ENCODE results near the gene STK11IP.

STK11IP gene

DNA sequence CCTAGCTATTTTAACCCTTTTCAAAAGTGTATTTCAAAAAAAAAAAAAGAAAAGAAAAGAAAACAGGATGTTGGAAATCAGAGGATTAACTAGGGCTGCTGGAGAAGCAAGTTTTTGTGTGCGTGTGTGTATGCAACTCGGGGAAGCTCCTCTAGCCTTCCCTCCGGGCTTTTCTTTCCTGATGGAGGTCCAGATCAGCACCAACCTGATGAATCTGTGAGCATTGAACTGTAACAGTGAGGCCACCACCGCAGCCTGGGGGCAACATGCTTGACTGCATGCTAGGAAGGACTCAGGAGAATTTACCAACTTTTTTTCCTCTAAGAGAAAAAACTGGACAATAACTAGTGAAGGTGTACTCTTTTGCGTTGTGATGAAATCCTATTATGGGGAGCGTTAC is 28.6 kb upstream of the STK11IP start:
- CTCF ChIA-PET: interaction anchor here (1.9 kb wide), 1 partner anchor 9 kb away, joined by 6 read pairs; no protein-coding TSS in a partner anchor
- POLR2A ChIA-PET: no interaction called here

DNA sequence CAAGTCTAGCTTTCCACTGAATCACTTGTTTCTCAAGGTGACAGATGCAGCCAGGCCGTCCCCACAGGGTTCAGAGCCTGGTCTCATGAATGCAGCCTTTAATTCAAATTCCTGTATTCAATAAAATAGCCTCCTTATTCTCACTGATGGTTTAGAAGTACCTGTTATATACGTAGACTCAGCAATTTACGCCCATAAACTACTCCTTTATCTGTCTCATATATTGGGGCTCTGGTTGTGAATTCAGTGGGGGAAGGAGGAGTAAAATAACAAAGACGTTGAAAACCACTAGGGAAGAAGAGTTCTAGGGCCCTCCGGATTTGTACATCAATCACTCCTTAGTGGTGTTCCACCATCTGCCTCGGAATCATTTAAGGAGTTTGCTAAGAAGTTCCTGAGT is 28.0 kb upstream of the STK11IP start:
- Histone ChIP-seq H3K9me3 (ENCODE audit: control extremely low read depth in 1 of 5, control insufficient read depth in 4 of 5, insufficient read depth in 2 of 5, low read depth in 1 of 5, low read length in 4 of 5) (no peaks in the 10 kb centered on the region), H3K27ac (ENCODE audit: insufficient read depth in 1 of 2, low read depth in 1 of 2, low read length in 2 of 2, poor library complexity in 1 of 2, severe bottlenecking in 2 of 2) (no peak overlapping the region), H3K36me3 (ENCODE audit: control insufficient read depth in 4 of 4, insufficient read depth in 4 of 4, low read length in 3 of 4) (peaks cover 0 to 28% (median 19%) of the 10 kb centered on the region in 4 experiments), H3K4me1 (ENCODE audit: control extremely low read depth in 1 of 4, control insufficient read depth in 4 of 4, insufficient read depth in 4 of 4, low read length in 3 of 4) (peaks cover 0 to 17% (median 15%) of the 10 kb centered on the region in 4 experiments), H3K4me3 (ENCODE audit: control insufficient read depth in 1 of 7, extremely low read depth in 1 of 7, insufficient read depth in 4 of 7, low read depth in 2 of 7, low read length in 6 of 7) (no peak overlapping the region), H3K27me3 (replicated peaks in 2 of 5; ENCODE audit: control insufficient read depth in 4 of 5, insufficient read depth in 5 of 5, low read length in 4 of 5) (no peaks in the 10 kb centered on the region)
- WGBS (ENCODE audit: insufficient coverage): 100% methylated on average over 2 of the region's 6 CpGs
- ChIA-PET CTCF (interaction anchor here (1.9 kb wide), 1 partner anchor 10 kb away, joined by 6 read pairs; no protein-coding TSS in a partner anchor), POLR2A (no interaction called here)
- DNase-seq: no peak

More for the DNA sequence above, 28.6 kb upstream of the STK11IP start:
- Histone ChIP-seq H3K36me3 (ENCODE audit: control insufficient read depth in 4 of 4, insufficient read depth in 4 of 4, low read length in 3 of 4) (peaks cover 0 to 32% (median 19%) of the 10 kb centered on the region in 4 experiments), H3K4me1 (ENCODE audit: control extremely low read depth in 1 of 4, control insufficient read depth in 4 of 4, insufficient read depth in 4 of 4, low read length in 3 of 4) (peaks cover 0 to 17% (median 15%) of the 10 kb centered on the region in 4 experiments), H3K27me3 (replicated peaks in 2 of 5; ENCODE audit: control insufficient read depth in 4 of 5, insufficient read depth in 5 of 5, low read length in 4 of 5) (no peaks in the 10 kb centered on the region), H3K4me3 (ENCODE audit: control insufficient read depth in 1 of 7, extremely low read depth in 1 of 7, insufficient read depth in 4 of 7, low read depth in 2 of 7, low read length in 6 of 7) (no peak overlapping the region), H3K9me3 (ENCODE audit: control extremely low read depth in 1 of 5, control insufficient read depth in 4 of 5, insufficient read depth in 2 of 5, low read depth in 1 of 5, low read length in 4 of 5) (no peaks in the 10 kb centered on the region), H3K27ac (ENCODE audit: insufficient read depth in 1 of 2, low read depth in 1 of 2, low read length in 2 of 2, poor library complexity in 1 of 2, severe bottlenecking in 2 of 2) (no peak overlapping the region)
- DNase-seq: no peak
- 100% methylated on average over 3 of the region's 6 CpGs for WGBS (ENCODE audit: insufficient coverage)

DNA sequence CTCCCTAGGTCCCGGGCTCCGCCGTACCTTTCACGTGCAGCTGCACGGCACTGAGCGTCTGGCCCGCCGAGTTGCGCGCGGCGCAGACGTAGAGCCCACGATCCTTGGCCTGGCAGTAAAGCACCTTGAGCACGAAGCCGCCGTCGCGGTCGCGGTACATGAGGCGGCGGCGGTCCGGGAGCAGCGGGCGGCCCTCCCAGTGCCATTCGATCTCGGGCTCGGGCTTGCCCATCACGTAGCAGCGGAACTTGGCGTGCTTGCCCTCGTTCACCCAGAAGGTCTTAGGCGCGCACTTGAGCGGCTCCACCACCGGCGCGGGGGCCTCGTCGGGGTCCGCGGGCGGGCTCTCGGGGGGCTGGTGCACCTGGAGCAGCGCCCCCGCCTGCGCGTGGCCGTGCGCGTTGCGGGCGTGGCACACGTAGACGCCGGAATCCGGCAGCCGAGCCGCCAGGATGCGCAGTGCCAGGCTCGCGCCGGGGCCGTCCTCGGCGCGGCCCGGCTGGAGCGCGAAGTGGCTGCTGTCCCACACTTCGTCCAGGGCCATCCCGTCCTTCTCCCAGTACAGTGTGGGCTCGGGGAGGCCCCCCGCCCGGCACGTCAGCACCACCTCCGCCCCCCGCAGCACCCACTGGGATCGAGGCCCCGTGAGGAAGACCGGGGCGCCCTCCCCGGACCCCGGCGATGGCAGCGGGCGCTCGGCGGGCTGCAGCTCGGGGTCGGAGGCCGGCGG is 27.3 kb upstream of the STK11IP start:
- peak in 2 of 3 donors; percentile 21 to 40 for DNase-seq
- CTCF ChIA-PET: interaction anchor here (0.9 to 2.2 kb wide), 8 partner anchors 10 to 73 kb away, joined by 3 to 18 read pairs (median 8); no protein-coding TSS in a partner anchor
- Histone ChIP-seq H3K4me3 (ENCODE audit: control insufficient read depth in 1 of 7, extremely low read depth in 1 of 7, insufficient read depth in 4 of 7, low read depth in 2 of 7, low read length in 6 of 7) (peak overlapping the region; percentile 53 to 86 (median 69)), H3K9me3 (ENCODE audit: control extremely low read depth in 1 of 5, control insufficient read depth in 4 of 5, insufficient read depth in 2 of 5, low read depth in 1 of 5, low read length in 4 of 5) (no peaks in the 10 kb centered on the region), H3K4me1 (ENCODE audit: control extremely low read depth in 1 of 4, control insufficient read depth in 4 of 4, insufficient read depth in 4 of 4, low read length in 3 of 4) (peaks cover 0 to 17% (median 15%) of the 10 kb centered on the region in 4 experiments), H3K36me3 (ENCODE audit: control insufficient read depth in 4 of 4, insufficient read depth in 4 of 4, low read length in 3 of 4) (peaks cover 0 to 28% (median 16%) of the 10 kb centered on the region in 4 experiments), H3K27me3 (replicated peaks in 2 of 5; ENCODE audit: control insufficient read depth in 4 of 5, insufficient read depth in 5 of 5, low read length in 4 of 5) (no peaks in the 10 kb centered on the region), H3K27ac (ENCODE audit: insufficient read depth in 1 of 2, low read depth in 1 of 2, low read length in 2 of 2, poor library complexity in 1 of 2, severe bottlenecking in 2 of 2) (no peak overlapping the region)
- WGBS (ENCODE audit: insufficient coverage): 28% methylated on average over 68 of the region's 95 CpGs
- POLR2A ChIA-PET: interaction anchor here (0.8 to 1.6 kb wide), 4 partner anchors 10 to 27 kb away, joined by 3 to 6 read pairs (median 3); partner anchors contain the start of gene STK11IP

DNA sequence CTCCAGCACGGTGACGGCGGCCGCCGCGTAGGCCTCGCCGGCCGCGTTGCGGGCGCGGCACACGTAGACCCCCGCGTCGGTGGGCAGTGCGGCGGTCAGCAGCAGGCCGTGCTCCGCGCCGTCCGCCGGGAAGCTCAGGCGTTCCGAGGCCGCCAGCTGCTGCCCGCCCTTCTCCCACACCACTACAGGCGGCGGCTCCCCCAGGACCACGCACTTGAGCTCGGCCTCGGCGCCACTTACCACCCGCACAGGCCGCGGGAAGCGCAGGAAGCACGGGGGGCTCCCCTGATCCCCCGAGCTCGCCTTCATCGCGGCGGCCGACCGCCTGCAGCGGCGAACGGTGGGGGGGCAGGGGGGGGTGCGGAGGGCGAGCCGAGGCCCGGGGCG is 26.7 kb upstream of the STK11IP start:
- Histone ChIP-seq H3K27me3 (replicated peaks in 2 of 5; ENCODE audit: control insufficient read depth in 4 of 5, insufficient read depth in 5 of 5, low read length in 4 of 5) (no peaks in the 10 kb centered on the region), H3K27ac (ENCODE audit: insufficient read depth in 1 of 2, low read depth in 1 of 2, low read length in 2 of 2, poor library complexity in 1 of 2, severe bottlenecking in 2 of 2) (peak overlapping the region in 1 of 2 experiments; percentile 25), H3K9me3 (ENCODE audit: control extremely low read depth in 1 of 5, control insufficient read depth in 4 of 5, insufficient read depth in 2 of 5, low read depth in 1 of 5, low read length in 4 of 5) (no peaks in the 10 kb centered on the region), H3K36me3 (ENCODE audit: control insufficient read depth in 4 of 4, insufficient read depth in 4 of 4, low read length in 3 of 4) (peaks cover 0 to 22% (median 15%) of the 10 kb centered on the region in 4 experiments), H3K4me1 (ENCODE audit: control extremely low read depth in 1 of 4, control insufficient read depth in 4 of 4, insufficient read depth in 4 of 4, low read length in 3 of 4) (peaks cover 0 to 17% (median 15%) of the 10 kb centered on the region in 4 experiments), H3K4me3 (ENCODE audit: control insufficient read depth in 1 of 7, extremely low read depth in 1 of 7, insufficient read depth in 4 of 7, low read depth in 2 of 7, low read length in 6 of 7) (peak overlapping the region; percentile 53 to 86 (median 69))
- peak in 2 of 3 donors; percentile 33 to 52 for DNase-seq
- ChIA-PET POLR2A (interaction anchor here (0.8 to 1.6 kb wide), 4 partner anchors 11 to 27 kb away, joined by 3 to 6 read pairs (median 3); partner anchors contain the start of gene STK11IP), CTCF (interaction anchor here (0.9 to 2.2 kb wide), 9 partner anchors 10 to 73 kb away, joined by 3 to 18 read pairs (median 8); partner anchors contain the start of genes CHPF and TMEM198)
- WGBS (ENCODE audit: insufficient coverage): 0% methylated on average over 28 of the region's 55 CpGs

DNA sequence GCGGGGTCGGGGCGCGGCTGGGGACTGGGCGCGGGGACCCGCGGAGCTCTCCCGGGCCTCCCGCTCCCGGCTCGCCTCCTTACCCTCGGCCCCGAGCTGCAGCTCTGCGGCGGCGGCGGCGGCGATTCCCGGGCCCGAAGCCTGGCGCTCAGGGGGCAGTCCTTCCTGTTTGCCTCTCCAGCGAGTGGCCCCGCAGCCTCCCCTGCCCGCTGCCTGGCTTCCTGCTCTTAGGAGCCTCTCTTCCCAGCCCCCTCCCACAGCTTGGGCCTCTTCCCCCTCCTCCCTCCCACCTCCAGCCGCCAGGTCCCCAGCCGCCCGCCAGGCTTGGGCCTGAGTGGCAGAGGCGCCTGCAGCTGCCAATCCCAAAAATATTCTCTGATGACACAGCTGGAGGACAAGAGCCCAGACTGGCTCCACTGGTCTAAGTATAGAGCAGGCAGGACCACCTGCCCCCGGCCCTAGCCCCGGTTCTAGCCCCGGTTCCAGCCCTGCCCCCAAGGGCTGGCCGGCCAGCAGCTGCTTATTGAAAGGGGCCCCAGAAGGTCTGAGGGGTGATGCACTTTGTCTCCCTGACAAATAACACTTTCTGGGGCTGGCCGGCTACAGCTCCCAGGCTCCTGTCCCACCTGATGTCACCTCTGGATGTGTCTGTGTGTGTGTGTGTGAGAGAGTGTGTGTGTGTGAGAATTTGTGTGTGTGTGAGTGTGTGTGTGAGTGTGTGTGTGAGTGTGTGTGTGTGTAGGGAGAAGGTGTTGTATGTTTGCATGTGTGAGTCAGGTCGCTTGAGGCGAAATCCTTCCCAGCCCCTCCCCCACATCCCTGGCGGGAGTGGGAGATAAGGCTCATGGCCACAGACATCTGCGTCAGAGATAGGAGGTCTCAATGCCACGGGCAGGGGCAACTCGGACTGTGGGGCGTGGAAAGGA is 26.1 kb upstream of the STK11IP start, which contains the start of gene OBSL1:
Gene OBSL1 (minus strand): TSS at position 229 of the 926 bp plus-strand sequence. CDS start 307 bp downstream, outside the sequence.
- peak within 1 kb of the TSS; percentile 53 to 86 (median 69) for H3K4me3 ChIP-seq (ENCODE audit: control insufficient read depth in 1 of 7, extremely low read depth in 1 of 7, insufficient read depth in 4 of 7, low read depth in 2 of 7, low read length in 6 of 7)
- H3K27ac ChIP-seq (ENCODE audit: insufficient read depth in 1 of 2, low read depth in 1 of 2, low read length in 2 of 2, poor library complexity in 1 of 2, severe bottlenecking in 2 of 2): peak within 1 kb of the TSS in 1 of 2 experiments; percentile 58
- WGBS (ENCODE audit: insufficient coverage): 7% methylated on average over 34 of the region's 42 CpGs
- peaks cover 0 to 17% (median 15%) of the 10 kb centered on the region in 4 experiments for H3K4me1 ChIP-seq (ENCODE audit: control extremely low read depth in 1 of 4, control insufficient read depth in 4 of 4, insufficient read depth in 4 of 4, low read length in 3 of 4)
- peaks cover 0 to 22% (median 13%) of the 10 kb centered on the region in 4 experiments for H3K36me3 ChIP-seq (ENCODE audit: control insufficient read depth in 4 of 4, insufficient read depth in 4 of 4, low read length in 3 of 4)
- DNase-seq: peak; percentile 52 to 63 (median 59)
- no peaks in the 10 kb centered on the region for H3K27me3 ChIP-seq (replicated peaks in 2 of 5; ENCODE audit: control insufficient read depth in 4 of 5, insufficient read depth in 5 of 5, low read length in 4 of 5)
- ChIA-PET CTCF (interaction anchor here (0.7 to 2.2 kb wide), 10 partner anchors 11 to 72 kb away, joined by 3 to 18 read pairs (median 6); partner anchors contain the start of genes CHPF and TMEM198), POLR2A (interaction anchor here (0.8 to 1.6 kb wide), 4 partner anchors 11 to 26 kb away, joined by 3 to 6 read pairs (median 3); partner anchors contain the start of gene STK11IP)
- no peaks in the 10 kb centered on the region for H3K9me3 ChIP-seq (ENCODE audit: control extremely low read depth in 1 of 5, control insufficient read depth in 4 of 5, insufficient read depth in 2 of 5, low read depth in 1 of 5, low read length in 4 of 5)

DNA sequence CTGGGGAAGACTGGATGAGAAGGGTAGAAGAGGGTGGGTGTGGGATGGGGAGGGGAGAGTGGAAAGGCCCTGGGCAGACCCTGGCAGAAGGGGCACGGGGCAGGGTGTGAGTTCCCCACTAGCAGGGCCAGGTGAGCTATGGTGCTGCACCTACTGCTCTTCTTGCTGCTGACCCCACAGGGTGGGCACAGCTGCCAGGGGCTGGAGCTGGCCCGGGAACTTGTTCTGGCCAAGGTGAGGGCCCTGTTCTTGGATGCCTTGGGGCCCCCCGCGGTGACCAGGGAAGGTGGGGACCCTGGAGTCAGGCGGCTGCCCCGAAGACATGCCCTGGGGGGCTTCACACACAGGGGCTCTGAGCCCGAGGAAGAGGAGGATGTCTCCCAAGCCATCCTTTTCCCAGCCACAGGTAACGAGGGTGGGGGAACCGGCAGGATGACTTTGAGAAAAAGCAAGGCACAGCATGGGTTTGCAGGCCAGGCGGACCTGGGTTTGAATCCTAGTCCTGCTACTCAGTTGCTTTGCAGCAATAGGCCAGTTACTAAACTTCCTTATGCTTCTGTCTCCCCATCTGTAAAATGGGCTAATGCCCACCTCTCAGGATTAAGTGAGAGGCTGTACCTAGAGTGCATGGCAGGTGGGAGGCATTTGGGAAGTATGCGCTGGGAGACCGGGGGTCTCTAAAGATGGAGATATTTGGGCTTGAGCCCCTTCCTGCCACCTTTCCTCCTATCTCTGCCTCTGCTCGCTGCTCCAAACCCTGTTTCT is 25.2 kb upstream of the STK11IP start, which contains the start of gene INHA:
Gene INHA (plus strand): TSS at position 74 of the 765 bp plus-strand sequence. CDS start 65 bp downstream, at position 139.
- H3K36me3 ChIP-seq (ENCODE audit: control insufficient read depth in 4 of 4, insufficient read depth in 4 of 4, low read length in 3 of 4): peaks cover 0 to 14% (median 8%) of the 10 kb centered on the region in 4 experiments
- H3K27ac ChIP-seq (ENCODE audit: insufficient read depth in 1 of 2, low read depth in 1 of 2, low read length in 2 of 2, poor library complexity in 1 of 2, severe bottlenecking in 2 of 2): peak within 1 kb of the TSS in 1 of 2 experiments; percentile 58
- H3K4me3 ChIP-seq (ENCODE audit: control insufficient read depth in 1 of 7, extremely low read depth in 1 of 7, insufficient read depth in 4 of 7, low read depth in 2 of 7, low read length in 6 of 7): peak within 1 kb of the TSS; percentile 13 to 86 (median 69)
- H3K27me3 ChIP-seq (replicated peaks in 2 of 5; ENCODE audit: control insufficient read depth in 4 of 5, insufficient read depth in 5 of 5, low read length in 4 of 5): peaks cover 0 to 4% (median 0%) of the 10 kb centered on the region in 5 experiments
- WGBS (ENCODE audit: insufficient coverage): 93% methylated on average over 12 of the region's 13 CpGs
- CTCF ChIA-PET: interaction anchor here (0.7 to 2.2 kb wide), 5 partner anchors 15 to 69 kb away, joined by 3 to 13 read pairs (median 3); partner anchors contain the start of genes CHPF and TMEM198
- DNase-seq: no peak
- H3K9me3 ChIP-seq (ENCODE audit: control extremely low read depth in 1 of 5, control insufficient read depth in 4 of 5, insufficient read depth in 2 of 5, low read depth in 1 of 5, low read length in 4 of 5): no peaks in the 10 kb centered on the region
- H3K4me1 ChIP-seq (ENCODE audit: control extremely low read depth in 1 of 4, control insufficient read depth in 4 of 4, insufficient read depth in 4 of 4, low read length in 3 of 4): peaks cover 0 to 17% (median 15%) of the 10 kb centered on the region in 4 experiments
- POLR2A ChIA-PET: no interaction called here

Measured in common myeloid progenitor, CD34-positive (primary cell).